Frontal cortex (tissue), 4 donors: Measurements from ENCODE around the gene PI4KA. TPM values are rescaled to one million over a fixed set of nuclear protein-coding genes. Genes with fewer than 3 reads are reported as not detected.

Experiments
- DNase-seq, 2 donors: peaks; one replicate each; pipeline ENCODE4 v3.0.0; 2012; ENCODE audit warnings: low spot score in 2 of 2
- FAIRE-seq: peaks from 2 replicates; lab custom pipeline; 2012; peaks lifted over from hg19 to GRCh38; lab: Jason Lieb, UNC
- total RNA-seq: library from RNA; depleted of rRNA; stranded (reverse); fragments of >200 nt; gene quantifications from one replicate; pipeline ENCODE4 v1.2.3, GENCODE V29; 2014
- donor health status: control.
- donor health status: control.
- donor health status: control.

Gene PI4KA
- total RNA-seq, 1 donor from 2014 or later, result 67.7 TPM

GRCh38 chr22:20882855-20883254, 24.2 kb upstream of the PI4KA start:
- no peak for DNase-seq
- FAIRE-seq, result no peak

DNA sequence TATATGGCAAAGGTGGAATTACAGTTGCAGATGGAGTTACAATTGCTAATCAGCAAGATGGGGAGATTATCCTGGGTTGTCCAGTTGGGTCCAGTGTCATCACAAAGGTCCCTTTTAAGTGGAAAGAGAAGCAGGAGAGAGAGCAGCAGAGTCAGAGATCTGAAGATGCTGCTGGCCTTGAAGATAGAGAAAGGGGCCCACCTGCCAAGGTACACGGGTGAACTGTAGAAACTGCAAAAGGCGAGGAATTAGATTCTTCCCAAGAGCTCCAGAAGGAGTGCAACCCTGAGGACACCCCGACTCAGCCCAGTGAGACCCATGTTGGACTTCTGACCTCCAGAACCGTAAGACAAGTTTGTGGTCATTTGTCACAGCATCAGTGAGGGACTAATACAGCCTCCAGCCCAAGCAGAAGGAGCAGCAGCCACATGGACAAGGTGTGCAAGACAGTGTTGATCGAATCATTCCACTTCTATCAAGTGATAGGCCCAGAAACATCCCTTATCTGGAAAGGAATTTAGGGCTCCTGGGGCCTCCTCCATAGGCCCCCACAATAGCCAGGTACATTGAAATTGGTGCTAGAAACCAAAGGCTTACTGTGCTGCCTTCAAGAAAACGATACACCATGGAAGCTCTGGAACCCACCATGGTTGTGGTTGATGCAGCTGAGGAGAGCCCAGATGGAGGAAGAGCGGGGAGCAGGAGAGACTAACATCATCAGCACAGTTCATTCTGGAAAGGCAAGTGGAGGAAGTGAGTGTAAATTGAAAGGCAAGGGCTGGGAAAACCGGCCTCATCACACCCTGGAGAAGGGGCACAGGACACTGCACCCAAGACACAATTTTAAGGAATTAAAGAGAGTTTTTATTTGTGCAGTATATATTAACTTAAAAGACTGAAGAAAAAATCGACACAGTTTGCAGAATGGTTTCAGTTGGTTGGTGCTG, 23.5 kb upstream of the PI4KA start:
- DNase-seq (no peak), FAIRE-seq (no peak)

GRCh38 chr22:20881231-20881630, 22.6 kb upstream of the PI4KA start:
- FAIRE-seq (no peak), DNase-seq (no peak)

DNA sequence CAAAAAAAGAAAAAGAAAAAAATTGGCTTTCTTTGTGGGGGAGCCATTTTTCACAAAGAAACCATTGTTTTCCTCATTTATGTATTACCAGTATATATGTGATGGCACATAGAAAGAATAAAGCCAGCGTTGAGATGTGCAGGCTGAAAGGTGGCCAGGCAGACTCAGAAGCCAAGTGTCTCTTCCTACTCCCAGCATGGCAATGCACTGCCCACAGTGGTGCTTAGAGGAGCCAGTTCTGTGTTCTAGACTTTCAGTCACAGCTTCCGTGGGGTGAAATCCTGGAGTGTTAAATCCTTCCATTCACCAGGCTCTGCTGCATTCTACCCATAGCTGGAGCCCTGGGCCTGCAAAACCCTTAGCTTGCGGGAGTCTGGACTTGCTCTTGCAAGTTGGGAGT, 19.1 kb upstream of the PI4KA start:
- DNase-seq (no peak), FAIRE-seq (no peak)

GRCh38 chr22:20875296-20875695, 16.7 kb upstream of the PI4KA start:
- no peak for FAIRE-seq
- no peak for DNase-seq

GRCh38 chr22:20873214-20873613, 14.6 kb upstream of the PI4KA start:
- no peak for FAIRE-seq
- no peak for DNase-seq

DNA sequence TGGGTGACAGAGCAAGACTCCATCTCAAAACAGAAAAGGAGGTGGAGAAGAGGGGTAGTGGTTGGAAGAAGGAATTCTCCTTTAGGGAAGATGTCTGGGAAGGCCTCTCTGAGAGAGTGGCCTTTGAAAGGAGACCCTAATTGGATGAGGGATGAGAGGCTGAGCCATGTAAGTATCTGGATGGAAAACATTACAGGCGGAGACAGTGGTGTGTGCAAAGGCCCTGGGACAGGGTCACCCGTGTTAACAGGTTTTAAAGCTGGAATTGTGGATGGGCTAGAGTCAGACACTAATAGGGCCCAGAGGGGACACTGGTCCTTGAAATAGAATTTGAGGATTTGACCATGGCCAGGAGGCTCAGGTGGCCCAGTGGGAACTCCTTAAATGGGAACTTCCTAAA, 10.6 kb upstream of the PI4KA start:
- FAIRE-seq (no peak), DNase-seq (no peak)

DNA sequence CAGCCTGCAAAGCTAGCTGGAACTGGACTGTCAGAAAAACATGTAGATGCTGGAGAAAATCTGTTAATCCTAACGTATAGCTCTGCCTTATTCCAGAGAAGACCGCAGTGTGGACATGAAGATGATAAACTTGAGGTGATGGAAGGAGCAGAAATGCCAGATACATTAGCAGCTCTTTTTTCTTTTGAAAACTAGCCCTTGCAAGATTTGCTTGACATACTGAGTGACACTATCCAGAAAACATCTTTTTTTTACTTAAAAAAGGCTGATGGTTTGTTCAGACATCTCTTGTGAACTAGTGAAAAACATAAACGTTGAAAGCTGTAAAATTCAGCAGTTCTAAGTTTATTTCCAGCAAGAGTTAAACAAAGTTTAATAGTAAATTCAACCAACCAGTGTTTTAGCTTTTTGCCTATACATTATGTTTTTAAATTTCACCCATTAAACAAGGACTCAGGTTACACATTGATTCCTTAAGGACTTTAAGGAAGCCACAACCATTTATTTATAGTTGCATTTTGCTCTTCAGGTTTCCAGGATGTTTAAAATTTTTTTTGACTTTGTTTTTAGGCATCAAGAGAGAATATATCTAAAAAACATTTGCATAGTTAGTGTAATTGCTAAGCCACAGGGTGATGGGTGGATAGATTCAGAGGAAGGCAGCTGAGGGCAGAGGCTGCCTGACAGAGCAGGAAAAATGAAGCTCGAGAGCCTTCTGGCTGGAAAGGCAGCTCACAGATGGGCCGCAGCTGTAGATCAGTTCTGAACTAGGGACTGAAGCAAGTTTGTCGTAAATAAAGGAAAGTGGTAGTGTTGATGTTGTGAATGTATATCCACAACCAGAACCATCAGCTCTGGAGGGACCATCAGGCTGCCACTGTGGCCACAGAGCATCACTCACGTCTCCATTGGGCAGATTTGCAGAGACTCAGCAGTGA, 9.7 kb upstream of the PI4KA start:
- FAIRE-seq, result no peak
- DNase-seq, result no peak

GRCh38 chr22:20867179-20868024, 8.8 kb upstream of the PI4KA start:
- FAIRE-seq (no peak), DNase-seq (peak; percentile 32 to 48)

DNA sequence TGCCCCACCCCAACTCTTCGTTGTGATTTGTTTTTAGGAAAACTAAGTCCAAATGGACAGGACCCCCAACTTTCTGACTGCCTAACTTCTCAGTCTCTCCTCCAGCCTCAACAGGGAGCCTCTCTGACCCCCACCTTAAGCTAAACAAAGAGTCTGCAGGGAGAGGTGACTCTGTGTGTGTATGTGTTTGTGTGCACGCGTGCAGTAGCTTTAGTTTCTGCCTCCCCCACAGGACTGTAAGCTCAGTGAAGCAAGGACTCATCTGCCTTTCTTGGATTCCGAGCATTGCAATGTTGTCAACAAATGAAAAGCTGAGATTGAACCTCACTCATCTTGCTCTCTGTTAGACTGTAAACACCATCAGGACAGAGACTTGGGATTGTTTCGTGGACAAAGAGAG, 8.1 kb upstream of the PI4KA start:
- FAIRE-seq, result no peak
- DNase-seq, result no peak

- FAIRE-seq (no peak), DNase-seq (no peak)
Measured at GRCh38 chr22:20865875-20866445, 7.3 kb upstream of the PI4KA start.

- no peak for FAIRE-seq
- DNase-seq, result no peak
Measured at GRCh38 chr22:20865331-20865730, 6.7 kb upstream of the PI4KA start.

GRCh38 chr22:20864186-20864908, 5.7 kb upstream of the PI4KA start:
- DNase-seq (no peak), FAIRE-seq (no peak)

DNA sequence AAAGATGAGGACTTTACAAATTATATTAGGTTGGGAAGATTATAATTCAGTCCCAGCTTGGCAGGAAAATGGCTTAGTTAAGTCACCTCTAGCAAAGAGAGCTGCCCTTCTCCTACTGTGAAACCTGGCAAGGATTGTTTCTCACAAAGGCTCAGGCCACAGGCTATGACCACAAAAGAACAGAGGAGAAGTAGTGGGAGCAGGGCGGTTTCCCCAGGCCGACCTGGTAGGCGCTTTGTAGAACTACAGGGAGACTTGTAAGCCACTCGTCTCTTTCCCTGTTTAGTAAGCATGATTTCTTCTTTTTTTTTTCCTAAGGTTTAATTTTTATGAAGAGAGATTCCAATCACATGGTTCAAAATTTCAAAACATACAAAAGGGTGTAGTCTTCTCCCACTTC, 4.8 kb upstream of the PI4KA start:
- DNase-seq, result no peak
- FAIRE-seq, result no peak

- FAIRE-seq, result no peak
- DNase-seq, result no peak
Measured at GRCh38 chr22:20862540-20862939, 3.9 kb upstream of the PI4KA start.

- DNase-seq, result no peak
- no peak for FAIRE-seq
Measured at GRCh38 chr22:20859615-20860014, 1.0 kb upstream of the PI4KA start.

DNA sequence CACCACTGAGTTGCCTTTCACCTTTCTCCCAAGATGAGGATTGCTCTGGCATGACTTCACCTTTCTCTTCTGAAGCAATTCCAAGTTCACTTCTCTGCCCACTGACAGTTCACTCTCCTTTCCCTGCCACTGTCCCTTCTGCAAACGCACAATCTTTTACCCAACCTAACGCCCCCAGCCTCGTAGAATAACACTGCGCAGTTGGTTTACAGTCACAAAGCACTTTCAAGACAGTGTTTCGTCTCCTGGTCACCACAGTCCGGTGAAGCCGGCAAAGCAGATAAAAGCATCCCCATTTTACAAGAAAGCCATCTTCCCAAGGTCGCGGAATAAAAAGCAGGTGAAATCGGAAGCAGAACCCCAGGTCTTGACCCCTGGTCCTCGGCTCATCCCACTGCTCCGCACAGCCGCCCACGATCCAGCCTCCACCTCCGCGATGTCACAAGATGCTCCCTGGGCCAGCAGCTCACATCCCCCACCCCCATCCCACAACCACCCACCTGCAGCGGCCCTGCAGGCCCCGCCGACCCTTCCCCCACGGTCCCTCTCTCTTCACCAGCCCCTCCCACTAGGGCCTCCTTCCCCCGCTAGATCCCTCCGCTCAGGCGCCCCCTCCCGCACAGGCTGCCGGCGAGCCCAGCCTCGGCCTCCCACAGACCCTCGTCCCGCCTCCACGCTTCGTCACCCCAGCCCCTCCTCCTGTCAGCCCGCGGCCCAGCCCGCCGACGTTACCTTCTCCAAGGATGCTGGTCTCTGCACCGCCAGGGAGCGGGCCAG, 585 bp downstream of the PI4KA start:
- no peak for FAIRE-seq
- peak; percentile 74 to 81 for DNase-seq

DNA sequence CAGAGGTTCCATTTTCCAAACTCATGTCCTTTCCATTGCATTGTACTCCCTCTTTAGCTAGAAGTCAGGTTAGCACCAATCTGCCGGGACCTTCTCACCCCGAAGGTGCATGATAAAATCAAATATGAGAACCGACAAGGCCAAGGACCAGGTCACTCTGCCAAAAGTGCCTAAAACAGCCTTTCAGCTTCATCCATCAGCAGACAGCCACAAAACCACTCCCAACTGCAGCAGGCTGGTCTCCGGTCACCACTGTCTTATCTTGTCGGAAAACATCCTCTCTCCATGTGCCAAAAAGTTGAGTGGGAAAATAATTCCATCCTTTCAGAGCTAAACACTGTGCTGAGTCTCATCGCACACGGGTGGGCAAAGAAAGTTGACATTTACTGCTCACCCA, 1.4 kb downstream of the PI4KA start:
- FAIRE-seq, result no peak
- DNase-seq, result no peak
